HEK293 (cell line): ENCODE data around the gene DZIP3.

Experiments used
- KLF10 ChIP-seq: fragments of 450-650 bp; IDR thresholded peaks from 2 replicates; pipeline ENCODE4 v1.5.1; 2018; ENCODE audit warnings: missing biosample characterization, mild to moderate bottlenecking, missing genetic modification characterization
- KLF9 ChIP-seq: fragments of 450-650 bp; formaldehyde crosslinking; IDR thresholded peaks from 2 replicates; pipeline ENCODE4 v1.5.1; 2016; ENCODE audit warnings: missing biosample characterization, missing genetic modification characterization, low read depth
- PBX3 ChIP-seq: sonication (generic); formaldehyde crosslinking; IDR thresholded peaks from 2 replicates; pipeline ENCODE4 v1.8.1; 2022; ENCODE audit warnings: mild to moderate bottlenecking, moderate library complexity, missing genetic modification reagents
- ZNF16 ChIP-seq: fragments of 450-650 bp; formaldehyde crosslinking; IDR thresholded peaks from 2 replicates; pipeline ENCODE4 v1.5.1; 2016; ENCODE audit warnings: low read depth, missing biosample characterization, missing genetic modification characterization
- ZNF24 ChIP-seq: fragments of 450-650 bp; formaldehyde crosslinking; IDR thresholded peaks from 2 replicates; pipeline ENCODE4 v1.5.1; 2016; ENCODE audit warnings: missing biosample characterization, missing genetic modification characterization
- ZNF354C ChIP-seq: fragments of 450-650 bp; formaldehyde crosslinking; IDR thresholded peaks from 2 replicates; pipeline ENCODE4 v1.5.1; 2016; ENCODE audit warnings: missing biosample characterization, missing genetic modification characterization, low read depth, borderline replicate concordance
- TF ChIP-seq, protein P1 (sequence below): fragments of 450-650 bp; formaldehyde crosslinking; IDR thresholded peaks from 2 replicates; pipeline ENCODE4 v1.5.1; 2017; ENCODE audit warnings: missing biosample characterization, mild to moderate bottlenecking, missing genetic modification characterization, moderate library complexity

The DZIP3 gene

DNA sequence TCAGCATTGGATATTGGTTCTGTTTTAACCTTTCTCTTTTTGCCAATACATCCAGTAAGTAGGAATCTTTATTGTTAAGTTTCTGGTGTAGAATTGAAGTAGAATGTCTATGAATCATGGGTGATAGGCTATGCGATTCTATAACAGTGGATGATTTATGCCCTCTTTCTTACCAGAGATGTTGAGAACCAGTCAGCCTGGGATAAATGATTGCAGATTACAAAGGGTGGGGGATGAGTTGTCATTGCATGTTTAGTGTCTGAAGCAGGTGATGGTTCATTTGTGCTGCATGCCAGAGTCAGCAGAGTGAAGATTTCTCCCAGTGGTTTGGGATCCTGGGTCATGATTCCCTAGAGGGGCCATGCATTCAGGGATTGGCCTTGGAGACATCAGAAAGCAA is 153.4 kb downstream of the DZIP3 start (continued):
- TF ChIP-seq, protein P1, sequence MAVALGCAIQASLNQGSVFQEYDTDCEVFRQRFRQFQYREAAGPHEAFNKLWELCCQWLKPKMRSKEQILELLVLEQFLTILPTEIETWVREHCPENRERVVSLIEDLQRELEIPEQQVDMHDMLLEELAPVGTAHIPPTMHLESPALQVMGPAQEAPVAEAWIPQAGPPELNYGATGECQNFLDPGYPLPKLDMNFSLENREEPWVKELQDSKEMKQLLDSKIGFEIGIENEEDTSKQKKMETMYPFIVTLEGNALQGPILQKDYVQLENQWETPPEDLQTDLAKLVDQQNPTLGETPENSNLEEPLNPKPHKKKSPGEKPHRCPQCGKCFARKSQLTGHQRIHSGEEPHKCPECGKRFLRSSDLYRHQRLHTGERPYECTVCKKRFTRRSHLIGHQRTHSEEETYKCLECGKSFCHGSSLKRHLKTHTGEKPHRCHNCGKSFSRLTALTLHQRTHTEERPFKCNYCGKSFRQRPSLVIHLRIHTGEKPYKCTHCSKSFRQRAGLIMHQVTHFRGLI (tag by site-specific recombination), result no peak
- TF ChIP-seq ZNF16 (tag by site-specific recombination), result no peak
- TF ChIP-seq KLF10, result no peak
- no peak for TF ChIP-seq ZNF24 (tag by site-specific recombination)
- no peak for TF ChIP-seq PBX3 (CRISPR knock-in tag)
- no peak for TF ChIP-seq KLF9
- no peak for TF ChIP-seq ZNF354C (tag by site-specific recombination)
